MCF 10A (cell line): ENCODE data around the gene PGLYRP2. TPM values are rescaled to one million over a fixed set of nuclear protein-coding genes. Genes with fewer than 3 reads are reported as not detected.

Experiments used
- BruUV-seq: library from RNA; stranded (reverse); fragments of 400-500 nt; replicated peaks from 2 replicates; lab custom pipeline; 2021; lab: Mats Ljungman, UMichigan
- CTCF ChIA-PET: fragments of 300-600 bp; sonication (Branson Sonifier 250); formaldehyde crosslinking; extraction: SDS; loops from one replicate; lab custom pipeline; 2021; ENCODE audit warnings: antibody characterized with exemption, inconsistent platforms; lab: Yijun Ruan, JAX
- POLR2A ChIA-PET: fragments of 300-600, 350-650 bp; sonication (Branson Sonifier 250); formaldehyde crosslinking; extraction: SDS; loops from one replicate; lab custom pipeline; 2020; ENCODE audit warnings: antibody characterized with exemption, inconsistent platforms; lab: Yijun Ruan, JAX
- DNase-seq: peaks from one replicate; pipeline ENCODE4 v3.0.0-alpha.2; 2018; ENCODE audit not compliant: unreplicated experiment
- H3K27ac Mint-ChIP-seq: one replicate; pipeline ENCODE4 v1.8.0; 2022; ENCODE audit warnings: mild to moderate bottlenecking, low read depth, mixed read lengths; ENCODE audit not compliant: unreplicated experiment
- H3K27me3 Mint-ChIP-seq: one replicate; pipeline ENCODE4 v1.8.0; 2022; ENCODE audit warnings: mixed read lengths; ENCODE audit not compliant: insufficient read depth, unreplicated experiment
- H3K36me3 Mint-ChIP-seq: one replicate; pipeline ENCODE4 v1.8.0; 2022; ENCODE audit warnings: mild to moderate bottlenecking, moderate library complexity, mixed read lengths; ENCODE audit not compliant: insufficient read depth, unreplicated experiment
- H3K4me1 Mint-ChIP-seq: one replicate; pipeline ENCODE4 v1.8.0; 2022; ENCODE audit warnings: mixed read lengths; ENCODE audit not compliant: insufficient read depth, unreplicated experiment
- H3K4me3 Mint-ChIP-seq: one replicate; pipeline ENCODE4 v1.8.0; 2022; ENCODE audit warnings: mild to moderate bottlenecking, moderate library complexity, mixed read lengths; ENCODE audit not compliant: unreplicated experiment
- H3K9me3 Mint-ChIP-seq: one replicate; pipeline ENCODE4 v1.8.0; 2022; ENCODE audit warnings: mixed read lengths; ENCODE audit not compliant: unreplicated experiment
- CTCF ChIP-seq: fragments of 200-600 bp; IDR thresholded peaks from one replicate; pipeline ENCODE4 v1.8.0; 2022; ENCODE audit warnings: antibody characterized with exemption, mild to moderate bottlenecking; ENCODE audit not compliant: unreplicated experiment
- intact Hi-C: fragments of 100-400 bp; cut with micrococcal nuclease; formaldehyde crosslinking; loops from 2 replicates; pipeline ENCODE4 v1.14.1; 2022
- microRNA-seq: library from miRNA; unstranded; fragments of <30 nt; microRNA quantifications from one replicate; pipeline ENCODE4 v1.2.0, GENCODE V29; 2022
- total RNA-seq: library from RNA; stranded (reverse); gene quantifications from 2 replicates; pipeline ENCODE4 v1.2.3, GENCODE V29; 2022

Gene PGLYRP2
- total RNA-seq, 1 experiment from 2014 or later, result not detected

- Mint-ChIP-seq H3K27ac (peak overlapping the region; percentile 64), H3K27me3 (no peaks in the 10 kb centered on the region), H3K4me1 (peaks cover 14% of the 10 kb centered on the region), H3K9me3 (no peaks in the 10 kb centered on the region), H3K36me3 (peaks cover 50% of the 10 kb centered on the region), H3K4me3 (no peak overlapping the region)
- ChIA-PET POLR2A (interaction anchor here (0.6 to 6.2 kb wide), 4 partner anchors 9 to 43 kb away, joined by 3 to 108 read pairs (median 42); partner anchors contain the start of gene AKAP8), CTCF (interaction anchor here (0.8 to 1.6 kb wide), 5 partner anchors 9 to 244 kb away, joined by 3 to 5 read pairs (median 4); no protein-coding TSS in a partner anchor)
- TF ChIP-seq CTCF, result no peak
- BruUV-seq, result no TSS peak
- intact Hi-C loops, result no loop called here
- DNase-seq, result no peak
Observed at GRCh38 chr19:15421136-15421695, 58.1 kb downstream of the PGLYRP2 start.

- Mint-ChIP-seq H3K36me3 (peaks cover 59% of the 10 kb centered on the region), H3K27ac (peak overlapping the region; percentile 97), H3K4me3 (peak overlapping the region; percentile 95), H3K27me3 (no peaks in the 10 kb centered on the region), H3K9me3 (no peaks in the 10 kb centered on the region), H3K4me1 (peaks cover 19% of the 10 kb centered on the region)
- CTCF ChIA-PET, result interaction anchor here (0.6 to 3.5 kb wide), 17 partner anchors 10 to 646 kb away, joined by 3 to 30 read pairs (median 4); no protein-coding TSS in a partner anchor
- POLR2A ChIA-PET, result interaction anchor here (0.5 to 6.2 kb wide), 26 partner anchors 8 to 644 kb away, joined by 3 to 108 read pairs (median 4); partner anchors contain the start of gene AKAP8
- DNase-seq, result no peak
- intact Hi-C loops, result loop anchor here (1.0 to 5.0 kb wide), 3 partner anchors 41 to 242 kb away; partner anchors contain the start of gene AKAP8
- no peak for TF ChIP-seq CTCF
- BruUV-seq, result no TSS peak
Observed at GRCh38 chr19:15419413-15420025, 59.8 kb downstream of the PGLYRP2 start.

Small RNA genes lying within 50 kb of the gene (microRNA-seq; reads per million reads assigned to microRNA genes)
- gene MIR1470, result not detected

Other genes starting within 250 kb of the PGLYRP2 start
- gene EPHX3, start 247.1 kb downstream of the PGLYRP2 start, total RNA-seq, result 0.96 and 1.1 TPM in 2 replicates
- gene BRD4, start 147.0 kb downstream of the PGLYRP2 start, total RNA-seq, result 167 and 189 TPM in 2 replicates
- 31.1 and 37.8 TPM in 2 replicates for gene AKAP8, start 99.7 kb downstream of the PGLYRP2 start, total RNA-seq
- 84.7 and 89.0 TPM in 2 replicates for gene AKAP8L, start 60.5 kb downstream of the PGLYRP2 start, total RNA-seq
- gene WIZ, start 29.5 kb downstream of the PGLYRP2 start, total RNA-seq, result 46.4 and 46.5 TPM in 2 replicates
- gene RASAL3, start 15.0 kb downstream of the PGLYRP2 start, total RNA-seq, result not detected in 2 replicates
- not detected in 2 replicates for gene CYP4F22, start 29.0 kb upstream of the PGLYRP2 start, total RNA-seq
- gene CYP4F8, start 135.7 kb upstream of the PGLYRP2 start, total RNA-seq, result not detected in 2 replicates
- 0.42 and 0.75 TPM in 2 replicates for gene CYP4F3, start 161.4 kb upstream of the PGLYRP2 start, total RNA-seq
- 0.42 and 0.56 TPM in 2 replicates for gene CYP4F12, start 193.6 kb upstream of the PGLYRP2 start, total RNA-seq
- not detected in 2 replicates for gene OR10H2, start 248.5 kb upstream of the PGLYRP2 start, total RNA-seq